ENCODE measurements around the gene KIF4B. TPM values are rescaled to one million over a fixed set of nuclear protein-coding genes. Genes with fewer than 3 reads are reported as not detected.

The KIF4B gene
- total and polyA plus RNA-seq, 2 of the 8 experiments (the other 6 are each of a cell fraction or from before 2014, with no cell fraction given): 0.02 to 0.15 TPM

DNA sequence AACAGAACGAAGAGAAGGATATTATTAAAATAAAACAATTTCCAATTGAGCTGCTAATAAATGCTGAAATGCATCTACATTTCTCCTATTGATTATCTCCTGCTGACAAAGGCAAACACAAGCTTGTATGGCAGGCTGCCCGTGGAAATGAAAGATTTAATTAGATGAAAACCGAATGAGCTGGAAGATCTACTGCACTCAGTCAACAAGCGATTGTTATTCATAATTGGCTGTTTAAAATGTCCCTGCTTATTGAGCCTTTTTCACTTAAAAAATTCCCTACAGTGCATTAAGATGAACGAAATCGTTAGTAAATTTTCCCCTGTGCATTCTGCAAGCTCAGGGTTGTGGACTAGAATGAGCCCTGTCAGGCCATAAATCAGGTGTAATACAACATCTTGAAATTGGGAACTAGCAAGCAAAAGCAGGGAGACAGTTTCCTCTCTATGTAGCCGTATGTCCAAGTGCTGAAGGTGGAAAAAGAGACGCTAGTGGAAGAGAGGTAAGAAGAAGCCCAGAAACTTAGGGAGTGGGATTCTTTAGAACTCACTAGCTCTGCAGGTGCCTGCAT is 28.5 kb upstream of the KIF4B start:
- no peaks in the 10 kb centered on the region; a peak in 1 of 4 replicates for H3K9me3 ChIP-seq (ENCODE audit: insufficient read depth in 2 of 2, low read depth in 1 of 2, low read length in 1 of 2)
- no peak overlapping the region for H3K18ac ChIP-seq (ENCODE audit: extremely low read depth, low read length)
- no peak overlapping the region for H2BK15ac ChIP-seq (ENCODE audit: low read length)
- no peaks in the 10 kb centered on the region for H3K27me3 ChIP-seq (replicated peaks in 1 of 4; ENCODE audit: control insufficient read depth in 3 of 4, extremely low read depth in 1 of 4, insufficient read depth in 3 of 4, low read length in 3 of 4)
- 86% methylated on average over 8 of the region's 8 CpGs; no CpG with 5 or more reads in 1 of the 2 experiments for WGBS, 2 experiments (ENCODE audit: extremely low coverage in 1 of 2, insufficient coverage in 1 of 2, insufficient read length in 1 of 2, insufficient replicate concordance in 2 of 2, low coverage in 1 of 2, low lambda C conversion rate in 2 of 2, missing lambda C conversion rate in 1 of 2)
- H3K4me3 ChIP-seq (ENCODE audit: extremely low read depth in 1 of 4, insufficient read depth in 2 of 4, low read depth in 3 of 4, low read length in 4 of 4): no peak overlapping the region
- no peaks in the 10 kb centered on the region for H3K79me1 ChIP-seq (ENCODE audit: low read depth, low read length)
- ChIA-PET CTCF (ENCODE audit: partially characterized antibody) (interaction anchor here (0.7 to 25.5 kb wide), 12 partner anchors 11 to 632 kb away, joined by 3 to 471 read pairs (median 4); no protein-coding TSS in a partner anchor), POLR2A (ENCODE audit: partially characterized antibody) (interaction anchor here (1.0 kb wide), 1 partner anchor 9 kb away, joined by 3 read pairs; no protein-coding TSS in a partner anchor)
- H2AFZ ChIP-seq (ENCODE audit: low read length): no peak overlapping the region
- no peak overlapping the region for H2BK12ac ChIP-seq (ENCODE audit: low read depth, low read length)
- no peak overlapping the region for H2AK5ac ChIP-seq (ENCODE audit: low read depth, low read length)
- H3K4me2 ChIP-seq (ENCODE audit: insufficient read depth in 1 of 2, low read depth in 2 of 2, low read length in 2 of 2): no peak overlapping the region
- H3K14ac ChIP-seq (ENCODE audit: insufficient read length): no peak overlapping the region
- H3K9ac ChIP-seq (replicated peaks in 1 of 4; ENCODE audit: extremely low read depth in 1 of 4, low read depth in 3 of 4, low read length in 3 of 4): no peak overlapping the region
- no peaks in the 10 kb centered on the region for H3K36me3 ChIP-seq (ENCODE audit: control insufficient read depth in 2 of 4, insufficient read depth in 4 of 4, low read length in 3 of 4)
- H4K91ac ChIP-seq (replicated peaks; ENCODE audit: insufficient read length, low read length): no peak overlapping the region
- H4K8ac ChIP-seq (ENCODE audit: extremely low read depth, insufficient read depth, low read length): no peak overlapping the region
- H4K20me1 ChIP-seq (replicated peaks in 1 of 2; ENCODE audit: control insufficient read depth in 1 of 2, insufficient read depth in 2 of 2, low read length in 2 of 2): no peaks in the 10 kb centered on the region
- no peaks in the 10 kb centered on the region for H3K79me2 ChIP-seq (ENCODE audit: control insufficient read depth in 1 of 2, insufficient read depth in 2 of 2, low read length in 2 of 2)
- no peaks in the 10 kb centered on the region for H3K23me2 ChIP-seq (ENCODE audit: low read depth, low read length)
- H2BK20ac ChIP-seq (ENCODE audit: low read length): no peak overlapping the region
- FAIRE-seq (no peak), DNase-seq (ENCODE audit: low read depth in 1 of 2, low spot score in 2 of 2) (no peak)
- no peak overlapping the region for H3K23ac ChIP-seq (ENCODE audit: insufficient read length)
- H2BK5ac ChIP-seq (ENCODE audit: low read depth, low read length): no peak overlapping the region
- H4K5ac ChIP-seq (ENCODE audit: insufficient read length, low read depth, low read length): no peak overlapping the region
- no peaks in the 10 kb centered on the region for H3K4me1 ChIP-seq (replicated peaks in 1 of 4; ENCODE audit: control insufficient read depth in 3 of 4, insufficient read depth in 4 of 4, low read length in 3 of 4)
- H3K27ac ChIP-seq (ENCODE audit: low read depth, low read length): no peak overlapping the region
- H2BK120ac ChIP-seq (replicated peaks; ENCODE audit: low read depth, low read length): no peak overlapping the region
- H3K56ac ChIP-seq (replicated peaks; ENCODE audit: insufficient read length, low read depth, low read length): no peak overlapping the region
- no peak overlapping the region for H3K4ac ChIP-seq (replicated peaks; ENCODE audit: insufficient read length, low read depth, low read length)
- TF ChIP-seq BCL11A (IDR thresholded peaks at IDR 0.05; ENCODE audit: low read depth in 2 of 2, low read length in 2 of 2) (no peak), KDM1A (IDR thresholded peaks at IDR 0.05; ENCODE audit: borderline replicate concordance, low read length) (no peak), RAD21 (IDR thresholded peaks at IDR 0.05 in 1 of 2, conservative IDR thresholded peaks at IDR 0.05 in 1 of 2; ENCODE audit: low read depth in 2 of 2, low read length in 2 of 2) (no peak), HDAC2 (IDR thresholded peaks at IDR 0.05; ENCODE audit: borderline replicate concordance in 1 of 2, low read depth in 2 of 2, low read length in 2 of 2) (no peak), CBX8 (IDR thresholded peaks at IDR 0.05; ENCODE audit: borderline replicate concordance, low read depth, low read length) (no peak), SIX5 (IDR thresholded peaks at IDR 0.05; ENCODE audit: low read depth, low read length) (no peak), GABPA (IDR thresholded peaks at IDR 0.05; ENCODE audit: borderline replicate concordance, insufficient read depth, low read length) (no peak), SAP30 (IDR thresholded peaks at IDR 0.05; ENCODE audit: insufficient read depth, insufficient replicate concordance, low read length) (no peak), RBBP5 (IDR thresholded peaks at IDR 0.05; ENCODE audit: borderline replicate concordance, low read depth, low read length) (no peak)
- TF ChIP-seq, protein P1, sequence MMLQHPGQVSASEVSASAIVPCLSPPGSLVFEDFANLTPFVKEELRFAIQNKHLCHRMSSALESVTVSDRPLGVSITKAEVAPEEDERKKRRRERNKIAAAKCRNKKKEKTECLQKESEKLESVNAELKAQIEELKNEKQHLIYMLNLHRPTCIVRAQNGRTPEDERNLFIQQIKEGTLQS (IDR thresholded peaks at IDR 0.05; ENCODE audit: insufficient read depth, low read depth, low read length): no peak
- TF ChIP-seq, protein P2, sequence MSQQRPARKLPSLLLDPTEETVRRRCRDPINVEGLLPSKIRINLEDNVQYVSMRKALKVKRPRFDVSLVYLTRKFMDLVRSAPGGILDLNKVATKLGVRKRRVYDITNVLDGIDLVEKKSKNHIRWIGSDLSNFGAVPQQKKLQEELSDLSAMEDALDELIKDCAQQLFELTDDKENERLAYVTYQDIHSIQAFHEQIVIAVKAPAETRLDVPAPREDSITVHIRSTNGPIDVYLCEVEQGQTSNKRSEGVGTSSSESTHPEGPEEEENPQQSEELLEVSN (IDR thresholded peaks at IDR 0.05): no peak

All from H1 (cell line).